Activated CD4-positive, alpha-beta T cell treated with anti-CD3 and anti-CD28 coated beads, Interleukin-2, Interleukin-6, amounts not matched to agents 100 ng/mL and 50 ng/mL, durations not matched to agents 16 hours and 8 hours (primary cell): ENCODE data around the gene C19orf85.
A peak's percentile ranks its signal among the peaks of the same experiment; 100 is the strongest.

ENCODE experiments used
- DNase-seq: peaks from one replicate; pipeline ENCODE4 v3.0.0-alpha.2; 2020

Gene C19orf85

DNA sequence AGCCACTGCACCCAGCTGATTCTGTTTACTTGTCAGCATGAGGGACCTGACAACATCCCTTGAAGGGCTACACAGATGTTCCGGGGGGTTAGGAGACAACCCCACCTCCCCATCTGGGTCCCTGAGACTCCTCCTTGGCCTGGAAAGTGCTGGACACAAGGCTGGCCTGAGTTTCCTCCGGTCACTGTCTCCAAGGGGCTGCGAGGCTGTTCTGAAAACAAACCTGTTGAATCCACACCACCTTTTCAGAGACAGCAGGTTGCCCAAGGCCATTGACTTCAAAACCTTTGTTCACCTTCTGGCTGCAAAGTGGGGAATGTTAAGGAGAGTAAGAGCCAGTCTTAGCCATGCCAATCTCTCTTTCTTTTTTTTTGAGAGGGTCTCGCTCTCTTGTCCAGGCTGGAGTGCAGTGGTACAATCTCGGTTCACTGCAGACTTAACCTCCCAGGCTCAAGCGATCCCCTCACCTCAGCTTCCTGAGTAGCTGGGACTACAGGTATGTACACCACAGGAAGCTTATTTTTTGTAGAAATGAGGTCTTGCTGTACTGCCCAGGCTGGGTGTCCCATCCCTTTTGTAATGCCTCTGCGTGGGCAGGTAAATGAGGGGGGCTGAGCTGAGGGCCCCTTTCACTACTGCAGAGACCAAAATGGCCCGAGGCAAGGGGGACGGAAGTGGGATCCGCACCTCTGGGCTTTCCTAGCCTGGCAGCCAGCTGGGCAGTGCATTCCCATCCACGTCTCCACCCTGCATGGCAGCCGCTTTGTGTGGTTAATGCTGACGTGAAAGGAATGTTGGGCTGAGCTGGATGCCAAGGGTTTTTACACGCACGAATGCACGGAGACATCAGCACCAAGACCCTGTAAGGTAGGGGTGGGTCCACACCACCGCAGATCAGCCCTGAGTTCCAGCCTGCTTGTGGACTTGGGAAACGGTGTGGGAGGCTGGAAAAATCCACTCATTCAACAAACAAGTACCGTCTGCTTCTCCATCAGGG, 10.0 kb upstream of the C19orf85 start:
- DNase-seq = no peak

DNA sequence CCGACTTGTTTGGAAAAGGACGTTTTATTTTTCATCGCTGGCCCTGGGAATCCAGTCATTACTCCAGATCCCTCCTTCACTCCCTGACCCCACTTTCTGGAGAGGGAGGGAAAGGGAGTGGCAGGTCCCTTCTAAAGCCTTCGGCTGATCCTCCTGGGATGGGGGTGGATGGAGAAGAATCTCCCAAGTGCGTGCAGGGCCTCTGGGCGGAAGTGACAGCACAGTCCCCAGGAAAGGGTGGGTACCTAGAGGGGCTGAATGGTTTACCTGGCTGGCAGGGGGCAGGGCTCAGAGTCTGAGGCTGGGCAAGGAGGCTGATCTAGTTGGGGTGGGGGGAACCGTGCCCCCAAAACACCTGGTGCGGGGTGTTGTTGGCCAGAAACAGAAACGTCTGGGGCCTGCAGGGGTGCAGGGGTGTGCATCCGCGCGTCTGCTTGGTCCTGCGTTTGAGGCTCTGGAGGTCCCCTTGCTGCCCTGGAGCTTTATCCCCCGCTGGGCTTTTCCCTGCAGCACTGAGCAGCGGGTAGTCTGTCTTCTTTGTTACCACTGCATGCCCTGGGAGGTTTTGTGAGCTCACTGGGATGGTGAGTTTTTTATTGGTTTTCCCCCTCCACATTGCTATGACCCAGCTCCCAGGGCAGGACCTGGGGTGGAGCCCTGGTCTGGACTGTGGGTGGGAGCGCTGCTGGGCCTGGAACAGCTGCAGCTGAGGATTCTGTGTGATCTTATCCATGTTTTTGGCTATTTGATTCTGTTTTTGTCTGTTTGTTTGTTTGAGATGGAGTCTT, 8.9 kb upstream of the C19orf85 start:
- no peak for DNase-seq

DNA sequence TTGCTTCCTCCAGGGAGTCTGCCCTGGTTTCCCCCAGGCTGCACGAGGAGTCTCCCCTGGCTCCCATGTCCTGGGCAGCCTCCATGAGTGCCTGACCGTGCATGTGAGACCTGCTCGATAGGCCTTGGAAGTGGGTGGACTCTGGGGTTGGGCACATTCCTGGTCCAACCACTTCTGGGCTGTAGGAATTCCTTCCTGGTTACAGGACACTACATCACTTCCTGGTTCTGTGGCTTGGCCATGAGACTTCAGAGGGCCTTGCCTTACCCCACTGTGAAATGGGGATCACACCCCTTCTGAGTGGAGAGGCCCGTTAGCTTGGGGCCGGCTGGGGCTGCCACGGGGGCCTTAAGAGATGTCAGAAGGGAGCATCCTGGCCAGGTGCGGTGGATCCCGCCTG, 7.9 kb upstream of the C19orf85 start:
- no peak for DNase-seq

DNA sequence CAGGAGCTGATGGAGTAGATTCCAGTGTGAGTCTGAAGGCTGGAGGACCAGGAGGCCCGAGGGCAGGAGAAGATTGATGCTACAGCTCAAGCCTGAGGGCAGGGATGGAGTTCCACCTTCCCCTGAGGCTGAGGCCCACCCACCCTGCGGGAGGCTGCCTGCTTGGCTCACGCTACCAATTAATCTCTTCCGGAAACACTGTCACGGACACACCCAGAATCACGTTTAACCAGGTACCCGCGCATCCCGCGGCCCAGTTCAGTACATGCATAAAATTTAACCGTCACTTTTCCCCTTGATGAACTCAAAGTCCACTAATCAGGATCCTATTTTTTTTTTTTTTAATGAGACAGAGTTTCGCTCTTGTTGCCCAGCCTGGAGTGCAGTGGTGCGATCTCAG, 6.7 kb upstream of the C19orf85 start:
- no peak for DNase-seq

DNA sequence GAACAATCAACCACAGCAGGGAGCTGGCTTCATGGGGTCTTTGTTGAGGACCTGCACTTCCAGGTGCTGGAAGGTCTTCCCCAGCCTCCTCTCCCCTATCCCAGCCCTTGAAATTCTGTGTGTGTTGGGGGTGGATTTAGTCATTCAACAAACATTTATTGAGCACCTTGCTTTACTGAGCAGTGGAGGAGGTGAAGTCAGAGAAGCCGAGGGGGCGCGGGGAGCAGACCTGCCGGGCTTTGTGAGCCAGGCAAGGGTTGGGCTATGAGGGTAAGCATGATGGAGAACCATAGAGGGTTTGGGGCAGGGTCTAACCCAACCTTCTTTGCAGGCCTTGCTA, 3.5 kb upstream of the C19orf85 start:
- no peak for DNase-seq

DNA sequence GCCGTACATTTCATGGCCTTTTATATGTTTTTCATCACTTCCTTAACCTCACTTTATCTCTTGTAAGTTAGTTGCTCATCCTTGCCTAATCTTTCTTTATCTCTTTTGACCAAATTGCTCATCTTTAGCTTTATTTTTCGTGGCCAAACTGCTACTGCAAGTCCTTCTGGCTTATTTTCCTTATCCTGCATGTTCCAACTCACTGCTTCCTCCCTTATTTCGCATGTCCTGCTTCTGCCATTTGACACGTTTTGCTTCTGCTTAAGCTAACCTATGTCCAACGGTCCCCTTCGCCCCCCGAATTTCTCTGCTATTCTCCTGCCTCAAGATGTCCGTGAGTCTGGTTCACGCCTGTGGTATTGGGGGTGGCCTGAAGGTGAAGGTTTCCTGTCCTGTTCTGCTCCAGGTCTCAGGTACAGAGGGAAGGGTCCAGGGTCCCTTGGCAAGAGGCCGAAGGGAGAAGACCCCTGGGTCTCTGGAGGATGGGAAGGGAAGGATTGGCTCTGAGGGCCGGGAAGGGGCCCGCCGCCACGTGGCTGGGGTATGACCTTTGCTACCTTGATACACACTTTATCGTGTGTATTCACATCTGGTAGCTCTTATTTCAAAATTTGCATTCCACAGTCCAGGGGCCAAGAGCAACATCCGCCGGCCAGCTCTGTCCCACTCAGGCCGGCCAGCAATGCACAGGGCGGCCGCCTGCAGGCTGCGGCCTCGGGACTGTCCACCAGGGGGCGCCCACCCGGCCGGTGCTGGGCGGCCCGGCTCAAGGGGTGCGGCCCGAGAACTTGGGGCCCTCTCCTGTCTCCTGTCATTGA, 2.9 kb upstream of the C19orf85 start:
- peak; percentile 79 for DNase-seq

DNA sequence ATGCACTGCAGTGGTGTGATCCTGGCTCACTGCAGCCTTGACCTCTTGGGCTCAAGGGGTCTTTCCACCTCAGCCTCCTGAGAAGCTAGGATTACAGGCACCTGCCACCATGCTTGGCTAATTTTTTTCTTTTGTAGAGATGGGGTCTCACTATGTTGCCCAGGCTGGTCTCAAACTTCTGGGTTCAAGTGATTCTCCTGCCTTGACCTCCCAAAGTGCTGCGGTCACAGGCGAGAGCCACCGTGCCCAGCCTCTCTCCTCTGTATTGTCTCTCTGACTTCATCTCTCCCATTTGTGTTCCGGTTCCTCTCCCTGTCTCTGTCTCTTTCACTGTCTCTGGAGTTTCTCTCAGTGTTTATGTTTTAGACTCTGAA, 1.7 kb upstream of the C19orf85 start:
- no peak for DNase-seq

DNA sequence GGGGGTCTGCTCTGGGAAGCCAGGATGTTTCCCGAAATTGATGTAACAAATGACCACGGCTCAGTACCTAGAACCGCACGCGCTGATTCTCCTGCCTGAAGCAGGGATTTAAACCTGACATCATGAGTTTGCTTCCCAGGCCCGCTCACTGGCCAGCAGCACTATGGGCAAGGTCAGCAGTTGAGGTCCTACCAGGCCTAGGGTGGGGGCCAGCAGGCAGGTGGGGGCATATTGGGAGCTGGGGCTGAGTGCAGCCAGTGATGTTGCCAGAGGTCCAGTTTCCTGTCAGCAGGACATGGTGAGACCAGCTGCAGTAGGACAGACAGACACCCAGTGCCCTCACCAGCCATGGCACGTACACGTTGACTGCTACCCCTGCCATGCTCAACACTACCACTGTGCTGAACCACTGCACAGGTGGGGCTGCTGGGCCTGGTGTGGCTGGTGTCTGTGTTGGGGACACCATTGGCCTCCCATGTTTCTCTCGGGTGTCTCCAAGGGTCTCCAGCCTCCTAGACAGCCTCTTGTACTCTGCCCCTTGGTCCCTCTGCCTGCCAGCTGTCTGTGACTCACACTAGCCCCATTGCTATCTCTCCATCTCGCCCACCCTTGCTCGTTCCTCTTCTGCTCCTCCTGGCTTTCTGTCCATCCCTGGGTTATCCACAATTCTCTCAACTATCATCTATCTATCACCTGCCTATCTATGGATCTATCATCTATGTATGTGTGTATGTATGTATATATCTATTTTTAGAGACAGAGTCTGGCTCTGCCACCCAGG, 1.1 kb upstream of the C19orf85 start:
- no peak for DNase-seq

DNA sequence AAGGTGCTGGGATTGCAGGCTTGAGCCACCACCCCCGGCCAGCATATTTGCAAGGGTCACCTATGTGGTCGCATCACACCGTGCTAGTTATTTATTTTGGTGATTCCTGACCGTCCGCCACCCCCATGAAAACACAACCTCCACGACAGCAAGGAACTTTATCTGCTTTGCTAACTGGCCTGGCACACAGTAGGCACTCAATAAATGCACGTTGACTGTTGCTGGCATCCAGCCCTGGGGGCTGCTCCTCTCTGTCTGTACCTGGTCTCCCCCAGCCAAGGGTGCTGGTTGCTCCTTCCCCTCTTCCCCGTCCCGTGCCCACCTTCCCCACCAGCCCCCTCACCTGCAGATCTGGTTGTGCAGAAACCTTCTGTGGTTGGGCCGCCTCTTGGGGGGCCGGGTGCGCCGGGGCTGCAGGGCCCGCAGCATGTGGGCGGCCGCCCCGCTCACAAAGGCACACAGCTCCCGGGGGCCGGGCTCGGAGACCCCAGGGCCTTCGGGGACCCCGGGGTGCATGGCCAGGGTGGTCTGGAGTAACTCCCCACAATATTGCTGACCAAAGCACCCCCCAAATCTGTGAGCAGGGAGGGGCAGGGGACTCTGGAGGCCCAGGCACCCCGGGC, 401 bp downstream of the C19orf85 start:
- no peak for DNase-seq

DNA sequence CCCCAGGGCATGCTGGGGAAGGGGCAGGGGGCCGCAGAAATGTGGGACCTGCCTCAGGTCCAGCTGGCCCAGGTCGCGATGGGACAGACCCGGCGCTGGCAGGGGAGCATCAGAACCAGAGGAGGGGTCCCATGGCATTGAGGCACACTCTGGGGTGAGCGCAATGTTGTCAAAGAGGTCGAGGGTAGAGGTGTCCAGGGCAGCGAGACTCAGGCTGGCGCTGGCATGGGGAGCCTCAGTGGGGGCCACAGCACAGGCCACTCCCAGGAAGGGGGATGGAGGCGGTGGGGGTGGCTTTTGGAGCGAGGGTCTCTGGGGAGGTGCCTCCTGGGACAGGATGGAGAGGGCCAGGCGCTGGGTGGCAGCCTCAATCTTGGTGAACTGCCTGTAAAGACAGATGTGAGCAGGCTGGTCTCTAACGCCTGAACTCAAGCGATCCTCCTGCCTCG, 944 bp downstream of the C19orf85 start:
- DNase-seq = no peak

DNA sequence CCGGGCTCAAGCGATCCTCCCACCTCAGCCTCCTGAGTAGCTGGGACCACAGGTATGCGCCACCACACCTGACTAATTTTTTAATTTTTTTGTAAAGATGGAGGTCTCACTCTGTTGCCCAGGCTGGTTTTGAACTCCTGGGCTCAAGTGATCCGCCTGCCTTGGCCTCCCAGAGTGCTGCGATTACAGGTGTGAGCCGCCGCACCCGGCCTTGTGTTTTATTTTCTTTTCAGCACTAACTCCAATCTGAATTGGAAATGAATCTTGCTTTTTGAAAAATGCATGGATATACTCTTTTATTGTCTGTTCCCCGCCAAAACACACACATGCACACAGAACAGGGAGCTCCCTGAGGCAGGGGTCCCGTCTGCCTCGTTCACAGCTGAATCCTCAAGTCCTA, 1.8 kb downstream of the C19orf85 start:
- no peak for DNase-seq

DNA sequence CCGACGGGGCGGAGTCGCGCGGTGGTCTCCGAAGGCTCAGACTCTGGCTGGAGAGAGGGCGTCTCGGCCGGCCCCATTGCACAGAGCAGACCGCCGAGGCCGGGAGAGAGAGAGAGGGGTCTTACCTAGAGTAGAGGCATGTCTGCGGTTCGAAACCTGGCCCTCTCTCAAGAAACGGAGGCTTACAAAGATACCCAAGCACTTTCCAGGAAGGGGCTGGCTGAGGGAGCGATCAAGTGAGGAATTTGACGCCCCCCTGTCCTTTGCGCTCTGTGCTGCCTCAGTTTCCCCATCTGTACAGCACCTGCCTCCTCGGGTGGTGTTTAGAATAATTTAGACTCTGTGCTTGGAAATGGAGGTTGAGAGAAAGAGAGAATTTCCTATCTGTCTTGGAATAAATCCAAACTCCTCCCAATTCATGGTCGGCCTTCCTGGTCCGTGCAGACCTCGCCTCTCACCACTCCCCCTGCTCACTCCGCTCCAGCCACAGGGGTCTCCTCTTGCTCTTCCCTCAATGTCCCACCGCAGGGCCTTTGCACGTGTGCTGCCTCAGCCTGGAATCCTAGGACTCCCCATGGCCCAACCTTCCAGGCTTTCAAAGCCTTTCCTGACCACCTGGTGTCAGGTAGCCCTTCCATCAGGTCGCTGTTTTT, 2.5 kb downstream of the C19orf85 start:
- DNase-seq = no peak

DNA sequence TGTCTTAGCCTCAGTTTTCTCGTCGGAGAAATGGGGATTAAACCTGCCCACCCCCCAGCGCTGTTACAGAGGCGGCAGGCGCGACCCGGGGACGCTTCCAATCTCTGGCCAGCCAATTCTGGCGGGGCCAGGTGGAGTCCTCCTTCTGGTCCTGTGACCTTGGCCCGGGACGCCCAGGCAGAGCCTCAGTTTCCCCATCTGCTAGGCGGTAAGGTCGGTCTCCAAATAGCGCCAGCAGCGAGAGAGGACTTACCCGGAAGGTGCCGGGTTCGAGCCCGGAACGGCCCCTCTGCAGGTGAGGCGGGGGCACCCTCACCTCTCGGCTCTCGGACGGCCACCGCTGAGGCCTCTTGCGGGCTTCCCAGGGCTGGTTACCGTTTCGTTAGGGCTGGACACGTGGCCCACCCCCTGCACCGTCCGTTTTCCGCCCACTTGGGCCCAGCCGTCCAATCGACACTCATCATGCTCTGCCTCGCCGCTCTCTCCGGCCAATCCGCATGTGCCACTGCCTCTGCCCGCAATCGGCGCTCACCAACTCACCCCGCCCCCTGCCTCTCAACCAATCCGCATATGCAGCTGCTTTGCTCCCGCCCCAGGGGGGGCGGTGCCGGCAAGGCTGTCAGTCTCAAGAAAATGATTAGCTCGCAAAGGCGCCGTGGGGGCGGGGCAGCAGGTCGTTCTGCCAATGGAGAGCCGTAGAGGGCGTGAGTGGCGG, 3.1 kb downstream of the C19orf85 start, which contains the start of gene ISOC2:
ISOC2 (minus strand) TSS at position 384 of the 715 bp plus-strand sequence. CDS start 5,156 bp downstream, outside the sequence.
- DNase-seq = peak; percentile 100

DNA sequence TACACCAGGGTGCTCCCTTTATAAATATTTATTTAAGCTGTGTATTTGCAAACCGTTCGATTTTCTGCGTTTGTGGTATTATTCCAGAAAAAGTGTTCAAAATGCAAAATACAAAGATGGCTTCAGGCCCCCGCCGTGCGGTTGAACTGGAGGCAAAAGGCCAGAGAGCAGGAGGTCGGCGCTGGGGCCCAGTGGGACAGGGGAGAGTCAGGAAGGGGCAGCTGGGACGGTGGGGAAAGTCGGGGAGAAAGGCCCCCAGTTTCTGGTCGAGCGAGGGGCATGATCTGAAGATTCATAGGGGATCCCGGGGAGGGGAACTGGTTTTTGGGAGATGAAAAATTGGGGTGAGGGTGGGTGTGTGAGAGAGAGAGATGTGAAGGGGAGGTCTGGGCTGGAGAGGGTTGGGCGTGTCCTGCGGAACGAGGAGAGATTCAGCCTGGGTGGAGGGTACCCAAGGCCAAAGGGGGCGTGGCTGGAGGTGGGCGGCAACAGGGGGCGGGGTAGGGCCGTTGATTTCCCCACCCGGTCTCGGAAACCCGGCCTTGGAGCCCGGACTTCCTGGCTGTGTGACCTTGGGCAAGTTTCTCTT, 3.8 kb downstream of the C19orf85 start:
- peak; percentile 70 for DNase-seq

DNA sequence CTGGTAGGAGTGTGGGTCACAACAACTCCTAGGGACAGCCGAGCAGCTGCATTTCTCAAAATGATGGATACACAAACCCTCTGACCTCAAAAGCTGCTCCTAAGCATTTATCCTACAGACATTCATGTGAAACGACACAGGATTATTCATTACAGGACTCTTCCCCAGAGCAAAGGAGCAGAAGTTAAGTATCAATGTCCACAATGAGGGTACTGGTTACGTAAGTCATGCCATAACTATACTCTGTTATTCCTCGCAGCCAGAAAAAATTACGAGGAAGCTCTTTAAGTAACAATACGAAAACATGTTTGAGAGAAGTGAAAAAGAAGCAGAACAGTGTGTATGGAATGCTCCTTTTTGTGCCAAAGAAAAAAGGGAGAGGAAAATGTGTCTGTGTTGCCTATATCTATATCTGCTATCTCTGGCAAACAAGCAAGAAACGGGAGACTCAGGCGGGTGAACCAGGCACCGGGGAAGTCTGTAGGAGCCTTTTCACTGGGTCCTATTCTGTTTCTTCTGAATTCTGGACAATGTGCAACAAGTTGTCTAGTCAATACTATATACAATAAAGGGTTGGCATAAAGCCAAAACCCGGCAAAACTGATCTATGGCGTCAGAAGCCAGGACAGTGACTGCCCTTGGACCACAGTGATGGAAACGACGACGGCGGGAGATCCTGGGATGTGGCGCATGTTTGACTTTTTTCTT, 4.4 kb downstream of the C19orf85 start:
- no peak for DNase-seq

DNA sequence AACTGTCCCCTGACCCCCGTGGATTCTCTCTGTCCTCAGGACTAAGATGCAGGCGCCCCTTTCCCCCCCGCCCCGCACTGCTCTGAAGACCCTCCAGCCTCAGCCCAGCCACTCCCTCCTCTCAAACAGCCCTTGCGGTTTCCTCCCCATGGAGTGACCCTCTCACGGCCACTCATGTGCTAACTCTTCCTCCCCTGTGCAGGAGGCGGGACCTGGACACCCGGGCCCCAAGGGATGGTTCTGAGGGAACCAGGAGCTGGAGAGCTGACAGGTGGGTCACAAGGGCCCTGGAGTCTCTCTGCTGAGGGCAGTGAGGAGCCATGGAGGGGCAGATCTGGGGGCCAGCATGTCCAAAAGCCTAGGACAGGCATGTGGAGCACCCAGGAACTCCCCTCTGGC, 5.0 kb downstream of the C19orf85 start:
- no peak for DNase-seq

DNA sequence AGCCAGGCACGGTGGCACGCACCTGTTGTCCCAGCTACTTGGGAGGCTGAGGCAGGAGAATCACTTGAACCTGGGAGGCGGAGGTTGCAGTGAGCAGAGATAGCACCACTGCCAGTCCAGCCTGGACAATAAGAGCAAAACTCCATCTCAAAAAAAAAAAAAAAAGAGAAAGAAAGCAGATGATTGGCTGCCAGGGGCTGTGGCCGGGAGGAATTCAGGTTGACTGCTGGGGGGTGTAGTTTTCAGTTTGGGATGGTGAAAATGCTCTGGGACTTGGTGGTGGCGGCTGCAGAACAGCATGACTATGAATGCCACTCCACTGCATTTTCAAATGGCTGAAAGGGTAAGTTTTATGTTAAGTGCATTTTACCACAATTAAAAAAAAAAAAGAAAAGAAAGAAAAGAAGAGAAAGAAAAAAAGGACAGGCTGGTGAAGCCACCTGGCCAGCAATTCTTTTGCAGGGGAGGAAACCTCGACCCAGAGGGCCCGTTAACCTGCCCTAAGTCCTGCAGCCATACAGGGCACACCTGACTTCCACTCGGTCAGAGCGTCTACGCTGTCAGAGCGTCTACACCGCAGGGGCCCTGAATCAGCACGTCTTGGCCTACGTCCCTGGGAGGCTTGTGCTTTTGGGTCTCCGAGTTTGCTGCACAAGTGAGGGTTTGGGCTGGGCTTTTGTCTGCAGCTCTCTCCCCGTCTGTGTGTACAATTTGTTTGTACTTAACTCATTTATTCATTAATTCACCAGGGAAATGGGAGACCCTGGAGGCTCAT, 6.7 kb downstream of the C19orf85 start:
- no peak for DNase-seq

DNA sequence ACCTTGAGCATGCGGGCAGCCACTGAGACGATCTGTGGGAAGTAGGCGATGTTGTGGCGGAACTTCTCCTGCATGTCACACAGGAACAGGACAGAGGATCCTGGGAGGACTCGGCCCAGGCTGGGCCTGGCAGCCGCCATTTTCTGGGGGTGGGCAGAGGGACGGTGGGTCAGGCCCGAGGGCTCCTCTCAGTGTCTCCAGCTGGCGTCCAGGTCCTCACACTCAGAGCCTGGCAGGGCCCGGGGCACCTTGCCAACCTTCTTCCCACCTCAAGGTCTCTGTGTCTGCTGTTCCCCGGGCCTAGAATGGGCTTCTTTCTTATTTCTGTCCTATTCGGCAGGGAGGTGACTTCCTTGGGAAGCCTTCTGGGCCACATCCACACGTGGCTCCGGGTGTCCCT, 8.2 kb downstream of the C19orf85 start:
- no peak for DNase-seq
